Smooth muscle cell (in vitro differentiated cells): ENCODE data around the gene GJD3. TPM values are rescaled to one million over a fixed set of nuclear protein-coding genes. Genes with fewer than 3 reads are reported as not detected.
A peak's percentile ranks its signal among the peaks of the same experiment; 100 is the strongest.

Experiments
- DNase-seq: peaks from one replicate; lab custom pipeline; 2025; ENCODE audit not compliant: unreplicated experiment; lab: John Stamatoyannopoulos, UW
- H2AFZ ChIP-seq: fragments of 200-600 bp; sonication (generic); 2 replicates; pipeline ENCODE4 v1.6.0; 2016; ENCODE audit warnings: antibody characterized with exemption, low read depth, mild to moderate bottlenecking
- H3F3A ChIP-seq: fragments of 200-600 bp; sonication (generic); 2 replicates; pipeline ENCODE4 v1.6.0; 2017; ENCODE audit warnings: antibody characterized with exemption, low read depth
- H3K27ac ChIP-seq: fragments of 200-600 bp; sonication (generic); 2 replicates; pipeline ENCODE4 v1.5.1; 2016; ENCODE audit warnings: low read depth, mild to moderate bottlenecking
- H3K27me3 ChIP-seq: fragments of 200-600 bp; sonication (generic); 2 replicates; pipeline ENCODE4 v1.6.1; 2016; ENCODE audit warnings: low read depth, mild to moderate bottlenecking
- H3K36me3 ChIP-seq: fragments of 200-600 bp; sonication (generic); 2 replicates; pipeline ENCODE4 v1.5.1; 2016; ENCODE audit warnings: low read depth
- H3K4me1 ChIP-seq: fragments of 200-600 bp; sonication (generic); 2 replicates; pipeline ENCODE4 v1.5.1; 2016; ENCODE audit warnings: low read depth
- H3K4me2 ChIP-seq: fragments of 200-600 bp; sonication (generic); 2 replicates; pipeline ENCODE4 v1.6.0; 2016; ENCODE audit warnings: mild to moderate bottlenecking
- H3K4me3 ChIP-seq: fragments of 200-600 bp; sonication (generic); 2 replicates; pipeline ENCODE4 v1.5.1; 2016; ENCODE audit warnings: mild to moderate bottlenecking
- H3K79me2 ChIP-seq: fragments of 200-600 bp; sonication (generic); 2 replicates; pipeline ENCODE4 v1.6.0; 2016; ENCODE audit warnings: low read depth, mild to moderate bottlenecking
- H3K9ac ChIP-seq: fragments of 200-600 bp; sonication (generic); 2 replicates; pipeline ENCODE4 v1.6.0; 2016; ENCODE audit warnings: low read depth
- H3K9me3 ChIP-seq: fragments of 200-600 bp; sonication (generic); replicated peaks from 2 replicates; pipeline ENCODE4 v1.5.1; 2016; ENCODE audit warnings: low read depth
- H4K20me1 ChIP-seq: fragments of 200-600 bp; sonication (generic); 2 replicates; pipeline ENCODE4 v1.6.0; 2016; ENCODE audit warnings: low read depth
- CTCF ChIP-seq: fragments of 200-600 bp; sonication (generic); IDR thresholded peaks from 2 replicates; pipeline ENCODE4 v1.5.1; 2017; ENCODE audit warnings: borderline replicate concordance, mild to moderate bottlenecking, antibody characterized with exemption; ENCODE audit not compliant: insufficient read depth, poor library complexity, severe bottlenecking
- WGBS: methylation state at CpG from one replicate; pipeline ENCODE4 v1.1.7; 2016; ENCODE audit warnings: low lambda C conversion rate; 5-methylcytosine and 5-hydroxymethylcytosine counted together
- polyA plus RNA-seq: library from polyadenylated mRNA; unstranded; fragments of >200 nt; fragmentation: Nextera tagmentation; extraction: Ambion mirVana; gene quantifications from 2 replicates; pipeline ENCODE4 v1.2.1, GENCODE V29; 2016
- total RNA-seq: library from RNA; depleted of rRNA; stranded (reverse); fragments of >200 nt; gene quantifications from 2 replicates; pipeline ENCODE4 v1.2.3, GENCODE V29; 2014

GJD3 gene
- total and polyA plus RNA-seq, 2 experiments from 2014 or later = 0.30 TPM; not detected in 1

DNA sequence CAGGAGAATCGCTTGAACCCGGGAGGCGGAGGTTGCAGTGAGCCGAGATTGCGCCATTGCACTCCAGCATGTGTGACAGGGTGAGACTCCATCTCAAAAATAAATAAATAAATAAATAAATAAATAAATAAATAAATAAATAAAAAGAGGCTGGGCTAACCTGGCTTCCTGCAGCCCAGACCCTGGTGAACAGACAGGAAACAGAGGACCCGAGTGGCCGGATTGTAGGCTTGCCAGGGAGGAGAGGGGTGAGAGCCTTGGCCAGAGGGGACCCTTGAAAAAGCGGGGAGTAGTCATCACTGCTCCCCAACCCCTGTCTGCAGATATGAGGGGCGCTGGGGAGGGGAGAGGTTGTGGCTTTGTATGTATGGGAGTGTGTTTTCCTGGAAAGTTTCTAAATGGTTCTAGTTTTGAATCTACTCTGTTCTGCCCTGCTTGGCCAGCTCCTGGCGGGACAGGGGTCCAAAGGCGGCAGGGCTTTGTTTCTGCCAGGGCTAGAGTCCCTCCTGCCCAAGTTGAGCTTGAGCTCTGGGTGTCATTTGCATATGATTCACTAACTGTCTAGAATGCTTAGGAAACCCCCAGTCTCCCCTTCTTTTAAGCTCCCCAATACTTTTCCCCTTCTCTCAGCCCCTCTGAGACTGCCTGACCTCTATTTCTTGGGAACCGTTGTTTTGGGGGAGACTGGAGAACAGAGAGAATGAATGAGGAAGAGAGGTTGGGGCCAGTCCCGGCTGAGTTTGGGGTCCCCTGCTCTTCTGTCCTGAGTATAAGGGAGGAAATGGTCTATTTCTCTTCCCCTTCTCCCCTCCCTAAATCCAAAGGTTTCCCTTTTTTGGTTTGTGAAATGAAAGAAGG is 39.2 kb downstream of the GJD3 start:
- H3K36me3 ChIP-seq = no peaks in the 10 kb centered on the region
- peaks cover 88% of the 10 kb centered on the region for H3K79me2 ChIP-seq
- no peak for DNase-seq
- H3K27me3 ChIP-seq = no peaks in the 10 kb centered on the region
- no peak overlapping the region for H3K9ac ChIP-seq
- H2AFZ ChIP-seq = no peak overlapping the region
- peaks cover 91% of the 10 kb centered on the region for H4K20me1 ChIP-seq
- no peak for TF ChIP-seq CTCF
- H3K4me2 ChIP-seq = no peak overlapping the region
- H3F3A ChIP-seq = no peaks in the 10 kb centered on the region
- H3K27ac ChIP-seq = no peak overlapping the region
- no peaks in the 10 kb centered on the region for H3K4me1 ChIP-seq
- H3K4me3 ChIP-seq = no peak overlapping the region
- WGBS = 93% methylated on average over 13 of the region's 13 CpGs
- H3K9me3 ChIP-seq = no peaks in the 10 kb centered on the region

DNA sequence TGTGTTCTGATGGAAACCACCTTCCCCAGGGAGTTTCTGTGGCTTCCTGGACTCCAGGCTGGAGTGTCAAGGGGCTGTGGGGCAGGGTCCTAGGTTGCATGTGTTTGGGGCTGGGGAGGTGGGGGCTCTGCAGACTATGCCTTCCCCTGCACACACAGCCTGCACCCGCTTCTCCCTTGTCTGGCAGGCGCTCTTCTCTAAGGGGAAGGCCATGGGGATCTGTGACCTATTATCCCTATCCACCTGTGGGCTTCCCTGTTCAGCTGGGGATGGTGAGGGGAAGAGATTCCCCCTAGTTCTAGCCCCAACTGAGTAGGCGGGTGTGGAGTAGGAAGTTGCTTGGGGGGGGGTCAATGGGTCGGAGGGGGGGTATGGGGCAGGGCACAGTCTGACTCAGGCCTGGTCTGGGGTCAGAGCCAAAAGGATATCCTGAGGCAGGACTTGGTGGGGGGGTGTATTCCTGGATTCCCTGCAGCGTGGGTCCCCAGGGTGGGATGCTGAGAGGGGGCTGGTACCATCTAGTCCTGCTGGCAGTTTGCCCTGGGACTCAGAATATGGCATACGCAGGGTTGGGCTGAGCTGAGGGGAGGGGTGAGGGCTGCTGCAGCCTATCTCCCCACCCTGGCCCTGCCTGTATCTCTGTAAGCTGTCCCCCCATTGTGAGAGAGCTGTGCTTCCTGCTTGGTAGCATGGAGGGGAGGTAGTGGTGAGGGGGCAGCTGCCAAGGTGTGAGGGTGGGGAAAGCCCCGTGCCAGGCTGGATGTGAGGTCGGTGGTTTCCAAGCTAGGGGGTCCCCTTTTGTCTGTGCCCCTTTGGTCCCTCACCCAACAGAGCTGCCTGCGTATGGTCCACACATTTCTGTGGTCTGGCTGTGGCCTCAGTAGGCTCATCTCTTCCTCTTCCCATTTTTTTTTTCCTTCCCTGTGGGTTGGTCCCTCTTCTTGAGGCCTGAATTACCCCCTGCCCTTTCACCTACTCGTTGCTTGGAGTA is 40.9 kb downstream of the GJD3 start:
- WGBS = 76% methylated on average over 10 of the region's 10 CpGs
- Histone ChIP-seq H4K20me1 (peaks cover 91% of the 10 kb centered on the region), H3K4me1 (peaks cover 7% of the 10 kb centered on the region)

More for the DNA sequence above, 40.9 kb downstream of the GJD3 start:
- no peak for TF ChIP-seq CTCF
- Histone ChIP-seq H2AFZ (no peak overlapping the region), H3F3A (no peaks in the 10 kb centered on the region), H3K4me2 (peak overlapping the region; percentile 48), H3K36me3 (no peaks in the 10 kb centered on the region), H3K79me2 (peaks cover 91% of the 10 kb centered on the region), H3K27ac (peak overlapping the region; percentile 96), H3K4me3 (no peak overlapping the region), H3K27me3 (no peaks in the 10 kb centered on the region), H3K9me3 (no peaks in the 10 kb centered on the region), H3K9ac (peak overlapping the region; percentile 95)
- DNase-seq = no peak
